AG09319 (cell line): ENCODE measurements around the gene FRRS1.

Experiments
- DNase-seq: peaks from one replicate; pipeline ENCODE4 v3.0.0-alpha.2; 2010; ENCODE audit warnings: low read depth; ENCODE audit errors: extremely low read depth
- CTCF ChIP-seq: IDR thresholded peaks from 2 replicates; pipeline ENCODE4 v1.5.1; 2011; ENCODE audit warnings: low read depth, mild to moderate bottlenecking, inconsistent platforms, low read length, moderate library complexity

The FRRS1 gene

GRCh38 chr1:99781798-99782197 is 15.4 kb upstream of the FRRS1 start:
- no peak for DNase-seq
- TF ChIP-seq CTCF: no peak

GRCh38 chr1:99777752-99778151 is 11.3 kb upstream of the FRRS1 start:
- DNase-seq: no peak
- TF ChIP-seq CTCF: no peak

GRCh38 chr1:99776120-99776519 is 9.7 kb upstream of the FRRS1 start:
- no peak for TF ChIP-seq CTCF
- DNase-seq: no peak

- DNase-seq: no peak
- TF ChIP-seq CTCF: no peak
Measured at GRCh38 chr1:99772809-99773208, 6.4 kb upstream of the FRRS1 start.

- no peak for DNase-seq
- no peak for TF ChIP-seq CTCF
Measured at GRCh38 chr1:99771513-99771918, 5.1 kb upstream of the FRRS1 start.

- TF ChIP-seq CTCF: no peak
- DNase-seq: no peak
Measured at GRCh38 chr1:99768524-99769245, 2.2 kb upstream of the FRRS1 start.

- TF ChIP-seq CTCF: no peak
- DNase-seq: no peak
Measured at GRCh38 chr1:99768104-99768503, 1.7 kb upstream of the FRRS1 start.
